HG03558 (cell line): Measurements from ENCODE around the gene GPR63.

Experiments
- ATAC-seq: cut with Tn5 transposase; IDR thresholded peaks from one replicate; pipeline ENCODE4 v1.9.1; 2021; ENCODE audit warnings: moderate number of reproducible peaks; ENCODE audit not compliant: unreplicated experiment; ENCODE audit errors: extremely low read depth

GPR63 gene, protein sequence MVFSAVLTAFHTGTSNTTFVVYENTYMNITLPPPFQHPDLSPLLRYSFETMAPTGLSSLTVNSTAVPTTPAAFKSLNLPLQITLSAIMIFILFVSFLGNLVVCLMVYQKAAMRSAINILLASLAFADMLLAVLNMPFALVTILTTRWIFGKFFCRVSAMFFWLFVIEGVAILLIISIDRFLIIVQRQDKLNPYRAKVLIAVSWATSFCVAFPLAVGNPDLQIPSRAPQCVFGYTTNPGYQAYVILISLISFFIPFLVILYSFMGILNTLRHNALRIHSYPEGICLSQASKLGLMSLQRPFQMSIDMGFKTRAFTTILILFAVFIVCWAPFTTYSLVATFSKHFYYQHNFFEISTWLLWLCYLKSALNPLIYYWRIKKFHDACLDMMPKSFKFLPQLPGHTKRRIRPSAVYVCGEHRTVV

DNA sequence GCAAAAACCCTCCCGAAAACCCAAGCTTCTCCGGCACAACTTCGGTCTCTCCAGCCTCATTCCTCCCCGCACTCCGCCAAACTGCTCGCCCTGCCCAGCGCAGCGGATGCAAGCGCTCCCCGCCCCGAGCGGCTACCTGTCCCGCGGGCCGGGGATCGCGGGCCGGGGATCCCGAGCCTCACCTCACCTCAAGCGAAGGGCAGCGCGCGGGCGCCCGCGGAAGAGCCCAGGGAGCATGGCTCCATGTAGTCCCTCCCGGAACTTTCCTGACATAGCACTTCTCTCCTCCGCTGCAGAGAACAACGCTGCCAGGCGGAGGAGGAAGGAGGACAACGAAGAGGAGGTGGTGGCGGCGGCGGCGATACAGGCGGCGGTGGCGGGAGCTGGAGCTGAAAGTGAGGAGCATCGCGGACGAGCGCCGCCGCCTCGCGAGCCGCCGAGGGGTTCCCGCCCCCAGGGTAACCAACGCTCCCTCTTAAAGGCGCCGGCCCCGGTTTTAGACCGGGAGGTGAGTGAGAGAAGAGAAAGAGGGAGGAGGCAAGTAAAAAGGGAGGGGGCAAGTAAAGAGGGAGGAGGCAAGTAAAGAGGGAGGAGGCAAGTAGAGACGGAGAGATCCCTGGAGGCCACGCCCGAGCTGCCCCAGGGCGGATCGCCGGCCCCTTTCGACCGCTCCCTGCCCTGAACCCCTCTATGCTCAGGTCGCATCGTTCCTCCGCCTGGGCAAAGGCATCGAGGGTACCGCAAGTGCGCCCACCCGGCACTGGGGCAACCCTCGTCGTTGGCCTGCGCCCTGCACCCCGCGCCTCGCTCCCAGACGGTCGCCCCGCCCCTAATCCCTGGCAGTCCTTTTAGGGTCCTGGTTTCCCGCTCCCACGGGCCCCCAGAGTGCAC is at the start of gene GPR63:
Gene GPR63 (minus strand): TSS at position 397 of the 891 bp plus-strand sequence. CDS start 37,746 bp downstream, outside the sequence.
- ATAC-seq, result peak; percentile 80

DNA sequence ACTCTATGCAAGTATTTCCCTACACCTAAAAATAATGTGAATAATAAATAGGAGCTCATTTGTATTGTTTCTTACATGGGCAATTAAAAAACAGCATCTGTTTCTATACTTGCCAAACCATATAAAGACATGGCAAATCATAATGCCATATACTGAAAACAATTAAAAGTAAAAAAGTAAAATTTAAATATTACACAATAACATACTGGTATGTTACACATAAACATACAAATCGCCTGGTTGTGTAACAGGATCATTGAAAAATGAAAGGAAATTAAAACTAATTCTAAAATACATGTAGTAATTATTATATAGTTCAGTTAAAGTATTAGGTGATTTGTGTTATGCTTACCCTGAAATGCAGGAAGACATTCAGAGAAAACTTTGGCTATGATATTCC is 49.2 kb upstream of the GPR63 start:
- no peak for ATAC-seq

GRCh38 chr6:96885187-96885631 is 47.9 kb upstream of the GPR63 start:
- ATAC-seq, result peak; percentile 91

DNA sequence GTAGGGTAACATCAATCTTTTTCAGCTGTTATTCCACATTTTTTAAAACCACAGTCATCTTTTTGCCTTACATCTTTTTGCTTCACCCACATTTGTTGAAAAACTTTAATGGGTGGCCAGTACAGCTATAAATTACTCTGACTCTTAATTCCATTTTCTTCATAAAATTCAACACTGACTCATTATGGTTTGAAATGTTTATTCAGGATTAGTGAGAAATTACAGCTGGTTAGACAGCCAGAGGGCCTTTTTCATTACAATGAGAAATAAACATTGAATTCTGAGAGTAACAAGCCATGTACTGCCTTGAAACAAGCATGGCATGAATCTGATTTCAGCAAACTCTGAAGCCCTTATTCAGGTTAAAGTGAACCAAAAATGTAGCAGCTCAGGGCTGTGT is 40.9 kb upstream of the GPR63 start:
- ATAC-seq, result no peak

DNA sequence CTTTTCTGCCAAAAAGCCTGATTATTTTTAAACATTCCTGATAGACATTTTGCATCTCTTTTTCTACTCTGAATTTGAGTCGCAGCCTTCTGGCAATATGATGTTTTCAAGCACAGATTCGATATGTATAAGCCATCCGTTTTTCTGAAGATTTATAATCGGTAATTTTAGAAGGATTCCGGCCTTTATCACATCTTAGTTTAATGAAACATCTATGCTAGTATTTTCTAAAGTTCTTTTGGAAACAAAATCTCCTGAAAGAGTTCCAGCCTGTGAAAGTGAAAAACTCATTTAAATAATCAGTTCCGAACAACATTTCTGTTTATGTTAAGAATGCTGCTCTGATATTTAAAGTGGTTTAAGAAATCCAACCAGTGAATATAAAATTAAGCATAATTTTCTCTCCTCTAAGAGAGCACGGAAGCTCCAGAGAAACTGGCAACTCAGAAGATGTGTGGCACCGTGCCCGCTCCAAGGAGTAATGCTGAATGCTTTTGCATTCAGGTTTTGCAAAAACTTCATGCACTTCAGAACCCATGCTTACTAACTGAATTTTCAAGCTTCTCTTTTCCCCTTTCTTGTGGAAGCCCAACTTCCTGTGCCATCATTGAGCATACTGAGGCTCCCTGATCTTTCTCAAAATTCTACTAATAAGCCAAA is 39.7 kb upstream of the GPR63 start:
- no peak for ATAC-seq

DNA sequence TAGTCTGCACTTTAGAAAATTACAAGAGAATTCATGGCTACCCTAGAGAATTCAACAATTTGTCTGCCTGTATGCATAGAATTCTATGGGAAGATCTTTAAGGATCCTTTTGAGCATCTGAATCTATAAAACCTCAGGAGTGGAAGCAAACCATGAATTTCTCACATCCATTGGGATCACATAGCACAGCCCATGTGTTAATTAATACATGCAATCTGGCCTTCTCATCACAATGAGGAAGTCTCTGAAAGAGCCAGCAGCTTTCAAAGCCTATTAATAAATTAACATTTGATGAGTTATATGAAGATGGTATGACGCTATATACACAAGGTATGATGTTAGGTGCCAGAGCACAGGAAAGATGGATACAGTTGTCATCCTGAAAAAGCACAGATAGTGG is 35.7 kb upstream of the GPR63 start:
- no peak for ATAC-seq

- ATAC-seq, result no peak
These were observed 27.8 kb upstream of the GPR63 start for GRCh38 chr6:96865055-96865405.

DNA sequence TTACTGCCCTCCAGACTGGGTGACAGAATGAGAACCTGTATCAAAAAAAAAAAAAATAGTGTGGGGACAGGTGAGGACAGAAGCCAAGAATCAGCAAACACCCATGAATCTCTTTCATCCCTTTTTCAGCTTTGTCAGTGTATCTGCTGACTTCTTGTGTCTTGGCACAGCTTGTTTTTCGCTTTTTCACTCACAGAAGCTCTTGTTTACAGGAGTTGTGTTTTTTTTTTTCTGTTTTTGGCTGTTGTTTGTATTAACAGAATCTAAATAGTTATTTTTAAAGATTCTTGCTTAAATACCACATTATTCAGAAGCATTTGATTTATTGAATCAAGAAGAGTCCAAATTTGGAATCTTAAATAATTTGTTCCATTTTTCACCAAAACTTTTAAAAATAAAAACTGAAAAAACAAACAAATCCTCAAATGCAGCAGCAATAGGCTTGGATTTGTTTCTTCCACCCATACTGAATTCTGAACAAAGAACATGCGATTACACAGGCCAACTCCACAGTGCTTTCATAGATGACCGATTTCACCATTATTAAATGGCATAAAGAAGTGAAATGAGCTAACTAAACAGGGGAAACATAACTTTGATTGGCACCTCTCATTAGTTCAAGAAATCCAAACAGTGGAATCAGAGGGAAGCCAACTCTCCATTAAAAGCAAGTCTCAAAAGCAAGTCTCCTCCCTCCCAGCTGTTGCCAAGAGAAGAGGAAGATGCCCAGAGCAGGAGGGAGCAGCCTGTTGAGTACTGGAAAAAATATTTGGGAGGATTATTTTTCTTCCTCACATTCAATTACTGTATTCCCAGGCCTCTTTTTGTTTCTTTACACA is 27.2 kb upstream of the GPR63 start:
- ATAC-seq, result no peak

GRCh38 chr6:96862560-96862959 is 25.3 kb upstream of the GPR63 start:
- ATAC-seq, result no peak

- no peak for ATAC-seq
These were observed 24.3 kb upstream of the GPR63 start for GRCh38 chr6:96861588-96861987.

DNA sequence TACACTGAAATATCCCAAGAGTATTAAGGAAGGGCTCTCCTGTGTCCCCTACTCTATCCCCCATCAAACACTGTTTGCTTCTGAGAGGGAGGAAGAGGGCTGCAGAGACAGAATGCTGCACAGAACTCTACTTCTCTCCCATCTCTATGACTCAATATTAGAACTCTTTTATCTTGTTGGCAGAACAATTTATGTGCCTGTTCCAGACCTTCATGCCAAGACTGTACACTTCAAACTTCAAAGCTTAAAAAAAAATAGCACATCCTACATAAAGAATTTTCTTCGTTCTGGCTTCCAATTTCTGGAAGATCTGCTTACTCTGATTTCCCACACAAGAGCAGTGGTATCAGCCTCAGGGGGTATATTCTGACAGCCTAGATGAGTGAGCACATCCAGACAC is 19.6 kb upstream of the GPR63 start:
- ATAC-seq, result no peak

- no peak for ATAC-seq
These were observed 15.8 kb upstream of the GPR63 start for GRCh38 chr6:96853083-96853482.

- no peak for ATAC-seq
These were observed 15.3 kb upstream of the GPR63 start for GRCh38 chr6:96852605-96853004.

DNA sequence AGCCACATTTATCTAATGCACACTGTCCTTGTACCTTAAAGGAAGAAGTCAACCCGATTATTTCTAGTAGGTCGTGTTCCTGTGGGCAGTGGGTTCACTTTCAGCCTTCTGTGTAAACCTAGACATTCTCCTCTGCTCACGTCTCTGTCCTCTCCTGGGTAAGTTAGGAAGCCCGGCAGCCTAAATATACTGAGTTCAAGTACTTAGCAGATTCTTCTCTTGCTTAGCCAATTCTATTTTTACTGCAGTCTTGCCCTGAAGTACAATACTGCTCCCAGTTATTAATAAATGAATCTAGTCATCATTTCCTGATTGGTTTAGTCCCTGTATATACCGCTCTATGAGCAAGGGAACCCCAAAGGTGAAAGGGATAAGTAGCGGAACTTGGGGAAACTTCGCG is 14.6 kb upstream of the GPR63 start:
- ATAC-seq, result no peak

GRCh38 chr6:96849615-96850014 is 12.3 kb upstream of the GPR63 start:
- no peak for ATAC-seq

GRCh38 chr6:96844530-96844929 is 7.3 kb upstream of the GPR63 start:
- ATAC-seq, result peak; percentile 66

DNA sequence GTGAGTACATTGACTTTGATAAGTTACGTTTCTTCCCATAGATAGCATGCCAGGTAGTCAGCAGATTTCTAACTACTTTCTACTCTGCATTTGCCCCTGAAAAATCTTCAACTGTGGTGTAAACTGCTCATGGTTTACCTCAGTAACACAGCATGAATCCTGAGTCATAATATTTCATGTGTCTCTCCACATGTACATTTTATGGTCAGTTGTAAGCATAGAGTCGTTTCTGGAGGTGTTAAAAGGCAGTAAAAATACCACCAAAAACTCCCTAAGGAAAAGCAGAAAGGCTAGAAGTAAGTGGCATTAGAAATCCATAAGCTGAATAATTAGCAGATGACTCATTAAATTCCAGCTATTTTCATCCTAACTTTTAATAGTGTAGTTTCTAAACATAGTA is 4.1 kb upstream of the GPR63 start:
- no peak for ATAC-seq

- no peak for ATAC-seq
These were observed 621 bp downstream of the GPR63 start for GRCh38 chr6:96836631-96837080.

DNA sequence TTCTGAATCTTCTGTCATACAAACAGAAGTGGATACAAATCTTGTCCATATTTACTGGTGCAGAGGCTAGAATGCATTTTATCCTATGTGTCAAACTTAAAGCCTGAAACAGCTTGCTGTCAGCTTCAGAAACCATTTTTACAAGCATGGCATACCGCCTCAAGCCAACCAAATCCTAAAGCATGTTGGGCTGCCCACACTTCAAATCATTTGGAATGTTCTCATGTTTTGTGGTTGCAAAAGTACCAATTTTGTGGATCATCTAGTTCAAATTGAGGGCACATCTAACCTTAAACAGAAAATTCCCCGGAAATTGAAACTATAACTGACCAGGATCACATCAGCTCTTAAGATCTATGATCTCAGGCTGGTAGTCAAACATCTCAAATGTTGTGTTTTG is 3.2 kb downstream of the GPR63 start:
- no peak for ATAC-seq

GRCh38 chr6:96832780-96833179 is 4.5 kb downstream of the GPR63 start:
- no peak for ATAC-seq
